Measurements from ENCODE around the gene CABP7. TPM values are rescaled to one million over a fixed set of nuclear protein-coding genes. Genes with fewer than 3 reads are reported as not detected.

CABP7 gene
- total RNA-seq, 1 donor from 2014 or later = 0.05 TPM

- no peak for DNase-seq (ENCODE audit: low spot score)
- Mint-ChIP-seq H3K9me3 (no peaks in the 10 kb centered on the region), H3K36me3 (ENCODE audit: low read depth) (peaks cover 22% of the 10 kb centered on the region), H3K4me1 (ENCODE audit: low read depth) (peaks cover 2% of the 10 kb centered on the region), H3K4me3 (ENCODE audit: low read depth) (no peak overlapping the region), H3K27ac (no peak overlapping the region), H3K27me3 (ENCODE audit: low read depth) (no peaks in the 10 kb centered on the region)
- intact Hi-C loops (cut with micrococcal nuclease) = no loop called here
These were observed 26.6 kb upstream of the CABP7 start for GRCh38 chr22:29693161-29693560.

DNA sequence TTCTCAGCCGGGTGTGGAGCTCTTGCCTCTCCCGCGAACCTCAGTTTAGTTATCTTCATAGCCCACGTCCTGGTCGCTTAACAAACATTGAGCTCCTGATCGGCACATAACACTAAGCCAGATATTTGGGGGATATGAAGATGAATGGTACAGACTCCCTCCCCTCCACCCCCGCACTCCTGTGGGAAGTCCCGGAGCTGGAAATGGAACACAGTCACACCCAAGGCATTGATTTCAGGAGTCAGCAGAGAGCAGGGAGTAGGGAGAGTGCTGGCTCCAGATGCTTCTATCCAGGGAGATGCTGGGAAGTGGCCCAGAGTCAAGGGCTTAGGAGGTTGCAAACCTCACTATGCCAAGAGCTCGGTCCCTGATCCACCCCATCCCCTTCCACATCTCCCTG, 26.1 kb upstream of the CABP7 start:
- no peaks in the 10 kb centered on the region for H3K9me3 Mint-ChIP-seq

GRCh38 chr22:29695129-29695926, 24.5 kb upstream of the CABP7 start:
- Mint-ChIP-seq H3K4me3 (ENCODE audit: low read depth) (no peak overlapping the region), H3K27ac (no peak overlapping the region), H3K36me3 (ENCODE audit: low read depth) (peaks cover 14% of the 10 kb centered on the region), H3K27me3 (ENCODE audit: low read depth) (no peaks in the 10 kb centered on the region), H3K9me3 (no peaks in the 10 kb centered on the region), H3K4me1 (ENCODE audit: low read depth) (no peaks in the 10 kb centered on the region)
- DNase-seq (ENCODE audit: low spot score) = no peak
- intact Hi-C loops (cut with micrococcal nuclease) = no loop called here

More for the DNA sequence above, 26.1 kb upstream of the CABP7 start:
- Mint-ChIP-seq H3K4me3 (ENCODE audit: low read depth) (no peak overlapping the region), H3K27ac (no peak overlapping the region), H3K4me1 (ENCODE audit: low read depth) (peaks cover 2% of the 10 kb centered on the region), H3K36me3 (ENCODE audit: low read depth) (peaks cover 18% of the 10 kb centered on the region), H3K27me3 (ENCODE audit: low read depth) (no peaks in the 10 kb centered on the region)
- intact Hi-C loops (cut with micrococcal nuclease) = no loop called here
- DNase-seq (ENCODE audit: low spot score) = no peak

DNA sequence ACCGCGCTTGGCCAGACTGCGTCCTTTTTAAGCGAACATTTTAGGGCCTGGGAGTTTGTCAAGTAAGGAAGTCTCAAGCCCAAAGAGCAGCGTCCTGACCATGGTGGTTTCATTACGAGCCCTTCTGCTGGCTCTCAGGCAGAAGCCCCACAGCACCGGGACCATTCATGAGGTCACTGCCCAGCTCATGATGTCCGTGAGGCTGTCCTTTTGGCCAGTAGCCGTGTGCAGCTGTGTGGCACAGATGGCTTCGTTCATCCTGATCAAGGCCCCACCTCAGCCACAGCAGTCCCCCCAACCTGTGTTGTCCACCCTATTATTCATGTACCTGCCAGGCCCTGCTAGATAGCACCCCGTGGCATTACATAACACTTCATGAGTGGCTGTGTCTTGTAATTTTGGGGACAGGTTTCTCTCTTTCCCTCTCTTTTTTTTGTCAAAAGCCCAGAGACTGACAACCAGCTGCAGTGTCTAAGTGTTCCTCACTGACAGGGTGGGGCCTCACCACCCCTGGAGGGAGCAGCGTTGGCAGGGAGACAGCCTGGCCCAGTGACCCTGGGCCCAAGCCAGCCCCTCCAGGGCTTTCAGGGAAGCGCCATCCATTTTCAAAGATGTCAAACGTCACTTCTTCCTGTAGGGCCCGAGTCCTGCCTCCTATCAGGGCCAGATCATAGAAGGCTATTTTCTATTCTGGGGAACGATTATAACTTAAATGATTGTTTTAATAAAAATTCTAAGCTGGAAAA, 21.8 kb upstream of the CABP7 start:
- H3K36me3 Mint-ChIP-seq (ENCODE audit: low read depth) = peaks cover 11% of the 10 kb centered on the region
- H3K4me1 Mint-ChIP-seq (ENCODE audit: low read depth) = peaks cover 5% of the 10 kb centered on the region
- no peak overlapping the region for H3K27ac Mint-ChIP-seq
- intact Hi-C loops (cut with micrococcal nuclease) = no loop called here
- no peaks in the 10 kb centered on the region for H3K9me3 Mint-ChIP-seq
- no peak overlapping the region for H3K4me3 Mint-ChIP-seq (ENCODE audit: low read depth)
- no peak for DNase-seq (ENCODE audit: low spot score)
- peaks cover 6% of the 10 kb centered on the region for H3K27me3 Mint-ChIP-seq (ENCODE audit: low read depth)

DNA sequence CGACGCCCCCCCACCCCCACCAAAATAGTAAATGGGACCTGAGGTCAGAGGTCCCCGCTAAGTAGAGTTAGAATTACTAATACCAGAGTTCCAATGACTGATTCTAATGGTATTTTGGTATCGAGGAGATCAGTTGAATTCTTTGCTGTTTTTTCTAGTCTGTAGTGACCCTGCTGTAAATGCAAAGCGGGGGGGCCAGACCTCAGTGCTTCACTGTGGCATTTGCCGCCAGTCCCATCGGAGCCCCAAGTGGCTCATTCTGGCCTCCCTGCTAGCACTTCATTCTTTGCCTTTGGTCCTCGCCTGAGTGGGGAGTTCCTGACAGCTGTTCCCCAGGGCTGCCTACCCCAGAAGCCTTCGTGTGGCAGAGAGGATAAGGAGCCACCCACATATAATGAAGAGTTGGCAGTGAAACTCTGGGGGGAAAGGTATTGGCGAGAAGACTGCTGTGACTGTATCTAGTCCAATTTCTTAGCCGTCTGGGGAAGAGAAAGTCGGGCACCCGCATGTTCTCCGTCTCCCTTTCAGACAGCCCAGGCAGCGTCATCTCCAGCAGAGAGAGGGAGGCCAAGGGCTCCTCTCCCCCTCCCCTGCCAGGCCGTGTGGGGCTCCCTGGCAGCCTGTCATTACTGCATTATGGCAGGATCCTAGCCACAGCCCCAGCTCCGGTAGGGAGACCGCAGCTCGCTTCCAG, 19.4 kb upstream of the CABP7 start:
- Mint-ChIP-seq H3K27ac (no peak overlapping the region), H3K9me3 (no peaks in the 10 kb centered on the region), H3K4me1 (ENCODE audit: low read depth) (peaks cover 5% of the 10 kb centered on the region), H3K4me3 (ENCODE audit: low read depth) (no peak overlapping the region), H3K36me3 (ENCODE audit: low read depth) (peaks cover 5% of the 10 kb centered on the region), H3K27me3 (ENCODE audit: low read depth) (peaks cover 12% of the 10 kb centered on the region)
- DNase-seq (ENCODE audit: low spot score) = no peak
- intact Hi-C loops (cut with micrococcal nuclease) = loop anchor here (5.0 kb wide), 1 partner anchor 52 kb away; no protein-coding TSS in a partner anchor

DNA sequence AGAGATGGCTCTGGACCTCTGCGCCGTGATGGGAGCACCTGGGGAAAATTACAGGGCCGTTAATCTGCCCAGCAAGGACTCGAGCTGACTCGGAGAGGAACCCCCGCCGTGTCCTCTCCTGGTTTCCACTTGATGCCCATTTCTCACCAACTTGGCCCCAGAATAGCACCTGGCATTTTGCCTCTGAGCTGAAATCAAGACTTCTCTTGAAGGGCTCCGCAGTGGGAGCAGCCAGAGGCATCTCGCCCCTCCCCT, 19.0 kb upstream of the CABP7 start:
- Mint-ChIP-seq H3K4me3 (ENCODE audit: low read depth) (no peak overlapping the region), H3K9me3 (no peaks in the 10 kb centered on the region), H3K27me3 (ENCODE audit: low read depth) (peaks cover 12% of the 10 kb centered on the region), H3K4me1 (ENCODE audit: low read depth) (peaks cover 5% of the 10 kb centered on the region), H3K36me3 (ENCODE audit: low read depth) (peaks cover 5% of the 10 kb centered on the region), H3K27ac (no peak overlapping the region)
- no peak for DNase-seq (ENCODE audit: low spot score)
- intact Hi-C loops (cut with micrococcal nuclease) = loop anchor here (5.0 kb wide), 1 partner anchor 51 kb away; no protein-coding TSS in a partner anchor

- peaks cover 1% of the 10 kb centered on the region for H3K36me3 Mint-ChIP-seq (ENCODE audit: low read depth)
- H3K9me3 Mint-ChIP-seq = no peaks in the 10 kb centered on the region
- DNase-seq (ENCODE audit: low spot score) = no peak
- H3K27ac Mint-ChIP-seq = no peak overlapping the region
- H3K4me1 Mint-ChIP-seq (ENCODE audit: low read depth) = peaks cover 5% of the 10 kb centered on the region
- intact Hi-C loops (cut with micrococcal nuclease) = loop anchor here (5.0 kb wide), 1 partner anchor 51 kb away; no protein-coding TSS in a partner anchor
- H3K27me3 Mint-ChIP-seq (ENCODE audit: low read depth) = peaks cover 12% of the 10 kb centered on the region
- H3K4me3 Mint-ChIP-seq (ENCODE audit: low read depth) = no peak overlapping the region
These were observed 18.4 kb upstream of the CABP7 start for GRCh38 chr22:29701155-29701999.

- Mint-ChIP-seq H3K9me3 (no peaks in the 10 kb centered on the region), H3K36me3 (ENCODE audit: low read depth) (no peaks in the 10 kb centered on the region), H3K27me3 (ENCODE audit: low read depth) (peaks cover 12% of the 10 kb centered on the region), H3K4me1 (ENCODE audit: low read depth) (peaks cover 5% of the 10 kb centered on the region), H3K4me3 (ENCODE audit: low read depth) (no peak overlapping the region), H3K27ac (peak overlapping the region; percentile 40)
- intact Hi-C loops (cut with micrococcal nuclease) = loop anchor here (5.0 kb wide), 1 partner anchor 50 kb away; no protein-coding TSS in a partner anchor
- no peak for DNase-seq (ENCODE audit: low spot score)
These were observed 17.5 kb upstream of the CABP7 start for GRCh38 chr22:29702000-29702930.

GRCh38 chr22:29702931-29703501, 16.8 kb upstream of the CABP7 start:
- no peak for DNase-seq (ENCODE audit: low spot score)
- Mint-ChIP-seq H3K9me3 (no peaks in the 10 kb centered on the region), H3K36me3 (ENCODE audit: low read depth) (no peaks in the 10 kb centered on the region), H3K4me3 (ENCODE audit: low read depth) (no peak overlapping the region), H3K27ac (no peak overlapping the region), H3K4me1 (ENCODE audit: low read depth) (peaks cover 5% of the 10 kb centered on the region), H3K27me3 (ENCODE audit: low read depth) (peaks cover 12% of the 10 kb centered on the region)
- intact Hi-C loops (cut with micrococcal nuclease) = loop anchor here (5.0 kb wide), 1 partner anchor 49 kb away; no protein-coding TSS in a partner anchor

GRCh38 chr22:29703569-29704195, 16.1 kb upstream of the CABP7 start:
- Mint-ChIP-seq H3K9me3 (no peaks in the 10 kb centered on the region), H3K4me3 (ENCODE audit: low read depth) (no peak overlapping the region), H3K27ac (no peak overlapping the region), H3K4me1 (ENCODE audit: low read depth) (peaks cover 5% of the 10 kb centered on the region), H3K27me3 (ENCODE audit: low read depth) (peaks cover 12% of the 10 kb centered on the region), H3K36me3 (ENCODE audit: low read depth) (no peaks in the 10 kb centered on the region)
- DNase-seq (ENCODE audit: low spot score) = no peak
- intact Hi-C loops (cut with micrococcal nuclease) = loop anchor here (5.0 kb wide), 1 partner anchor 49 kb away; no protein-coding TSS in a partner anchor

All from activated T-helper 2 cell treated with anti-CD3 and anti-CD28 coated beads, Interferon-gamma antibody, Interleukin-2, Interleukin-4, amounts not matched to agents 10 μg/mL and 5 μg/mL and 100 μg/mL, durations not matched to agents 14 hours and 24 hours and 36 hours (primary cell).